GM19397 (cell line): Measurements from ENCODE around the gene PERCC1.
A peak's percentile ranks its signal among the peaks of the same experiment; 100 is the strongest.

Experiments
- ATAC-seq: cut with Tn5 transposase; IDR thresholded peaks from one replicate; pipeline ENCODE4 v1.9.1; 2021; ENCODE audit warnings: mild to moderate bottlenecking, moderate library complexity; ENCODE audit not compliant: unreplicated experiment

PERCC1 gene

DNA sequence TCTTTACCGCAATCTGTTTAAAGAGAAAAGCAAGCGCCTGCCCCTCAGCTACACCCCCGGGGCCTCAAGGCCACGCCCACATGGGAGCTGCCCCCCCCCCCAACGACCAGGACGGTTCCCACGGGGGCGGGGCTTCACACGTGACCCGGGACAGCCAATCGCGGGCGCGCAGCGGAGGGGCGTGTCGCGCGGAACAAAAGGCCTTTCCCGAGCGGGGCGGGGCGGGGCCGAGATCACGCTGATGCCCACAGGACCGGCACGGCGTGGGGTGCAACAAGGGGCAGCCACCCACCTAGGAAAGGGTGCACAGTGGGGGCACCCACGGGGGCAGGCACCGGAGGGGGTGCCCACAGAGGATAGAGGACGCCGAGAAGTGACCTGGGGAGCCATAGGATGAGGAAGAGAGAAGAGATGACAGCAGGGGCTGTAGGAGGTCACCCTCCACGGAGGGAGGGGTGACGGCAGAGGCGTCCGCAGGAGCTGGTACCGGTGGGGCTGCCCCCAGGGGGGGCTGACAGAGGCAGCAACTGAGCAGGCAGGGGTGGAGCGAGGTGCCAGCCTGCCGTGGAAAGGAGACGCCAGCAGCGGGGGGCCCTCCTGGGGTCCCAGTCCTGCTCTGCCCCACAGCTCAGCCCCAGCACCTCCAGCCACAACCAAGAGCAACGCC, 22.6 kb upstream of the PERCC1 start:
- ATAC-seq = peak; percentile 84

DNA sequence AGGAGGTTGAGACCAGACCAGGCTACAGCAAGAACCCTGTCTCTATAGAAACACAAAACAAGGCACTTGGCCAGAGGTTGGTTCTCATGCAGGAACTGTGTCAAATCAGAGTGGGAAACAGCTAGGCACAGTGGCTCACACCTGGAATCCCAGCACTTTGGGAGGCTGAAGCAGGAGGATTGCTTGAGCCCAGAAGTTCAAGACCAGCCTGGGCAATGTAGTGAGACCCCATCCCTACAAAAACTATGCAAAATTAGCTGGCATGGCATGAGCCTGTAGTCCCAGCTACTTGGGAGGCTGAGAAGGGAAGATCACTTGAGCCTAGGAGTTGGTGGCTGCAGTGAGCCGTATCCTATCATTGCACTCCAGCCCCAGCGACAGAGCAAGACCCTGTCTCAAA, 18.0 kb upstream of the PERCC1 start:
- no peak for ATAC-seq

- ATAC-seq = peak; percentile 33
Observed at GRCh38 chr16:1413684-1414531, 17.0 kb upstream of the PERCC1 start.

GRCh38 chr16:1414532-1415260, 16.2 kb upstream of the PERCC1 start, which contains the start of gene UNKL:
Gene UNKL (minus strand): TSS chr16:1414704. CDS start chr16:1414691, 13 bp downstream.
- ATAC-seq = peak; percentile 59

- no peak for ATAC-seq
Observed at GRCh38 chr16:1416521-1416941, 14.3 kb upstream of the PERCC1 start.

DNA sequence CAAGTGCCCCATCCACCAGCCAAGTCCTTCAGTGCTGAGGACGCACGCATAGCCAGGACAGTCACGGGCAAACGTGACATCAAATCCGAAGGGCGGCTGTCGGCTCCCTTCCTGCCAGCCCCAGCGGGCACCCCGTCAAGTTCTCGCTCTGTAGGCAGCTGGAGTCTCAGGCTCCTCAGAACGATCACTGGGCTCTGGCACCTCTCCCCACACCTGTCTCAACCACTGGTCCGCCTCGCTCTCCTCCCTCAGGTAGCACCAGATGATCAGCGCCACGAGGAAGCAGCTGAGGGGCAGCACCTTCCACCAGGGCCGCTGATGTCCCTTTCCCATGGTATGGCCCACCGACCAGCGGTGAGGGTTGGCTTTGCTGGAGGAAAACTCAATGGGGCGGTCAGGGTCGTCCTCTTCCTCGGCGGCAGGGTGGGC, 10.8 kb upstream of the PERCC1 start:
- peak; percentile 12 for ATAC-seq

- ATAC-seq = no peak
Observed at GRCh38 chr16:1422076-1422475, 8.8 kb upstream of the PERCC1 start.

DNA sequence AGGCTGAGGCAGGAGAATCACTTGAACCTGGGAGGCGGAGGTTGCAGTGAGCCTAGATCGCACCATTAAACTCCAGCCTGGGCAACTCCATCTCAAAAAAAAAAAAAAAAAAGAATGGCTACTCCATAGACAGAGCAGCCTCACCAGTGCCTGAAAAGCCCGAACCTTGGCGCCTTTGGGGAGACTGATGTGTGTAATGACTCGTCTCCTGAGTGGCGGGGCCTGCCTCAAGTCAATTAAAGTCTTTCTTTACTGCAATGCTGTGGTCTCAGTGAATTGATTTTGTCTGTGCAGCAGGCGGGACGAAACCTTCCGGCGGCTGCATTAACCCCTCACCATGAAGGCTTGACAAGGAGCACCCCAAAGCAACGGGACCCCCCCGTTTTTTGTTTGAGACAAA, 6.8 kb upstream of the PERCC1 start:
- no peak for ATAC-seq

DNA sequence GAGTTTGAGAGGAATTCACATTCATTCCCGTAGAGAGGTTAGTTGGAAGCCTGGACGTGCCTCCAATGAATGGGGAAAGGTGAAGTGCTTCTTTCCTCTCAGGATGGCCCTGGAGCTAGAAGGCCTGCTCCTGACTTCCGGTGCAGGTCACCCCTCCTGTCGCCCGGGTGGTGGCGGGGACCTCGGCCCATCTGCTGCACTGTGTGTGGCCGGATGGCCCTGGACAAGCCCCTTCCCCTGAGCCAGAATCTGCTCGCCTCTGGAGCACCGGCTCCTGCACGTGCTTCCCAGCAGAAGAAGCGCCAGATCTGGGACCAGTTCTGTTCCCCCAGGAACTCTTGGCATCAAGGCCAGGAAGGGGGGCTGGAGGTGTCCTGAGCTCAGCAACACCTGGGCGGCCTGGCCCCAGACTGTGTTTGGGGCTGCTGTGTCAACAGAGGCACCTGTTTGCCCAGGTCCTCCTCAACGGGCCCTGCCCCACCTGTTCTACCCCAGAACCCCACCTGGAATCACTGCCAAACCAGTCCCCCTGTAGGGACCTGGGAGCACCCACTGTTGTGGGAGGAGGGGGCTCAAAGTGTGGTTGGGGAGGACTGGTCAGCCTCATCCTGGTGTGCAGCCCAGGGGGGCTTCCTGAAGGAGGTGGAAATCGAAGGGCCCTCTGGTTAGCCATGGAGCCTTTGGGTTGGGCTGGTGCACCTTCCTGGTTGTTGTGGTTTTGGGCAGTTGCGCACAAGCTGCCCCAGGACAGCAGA, 5.1 kb upstream of the PERCC1 start:
- ATAC-seq = no peak

DNA sequence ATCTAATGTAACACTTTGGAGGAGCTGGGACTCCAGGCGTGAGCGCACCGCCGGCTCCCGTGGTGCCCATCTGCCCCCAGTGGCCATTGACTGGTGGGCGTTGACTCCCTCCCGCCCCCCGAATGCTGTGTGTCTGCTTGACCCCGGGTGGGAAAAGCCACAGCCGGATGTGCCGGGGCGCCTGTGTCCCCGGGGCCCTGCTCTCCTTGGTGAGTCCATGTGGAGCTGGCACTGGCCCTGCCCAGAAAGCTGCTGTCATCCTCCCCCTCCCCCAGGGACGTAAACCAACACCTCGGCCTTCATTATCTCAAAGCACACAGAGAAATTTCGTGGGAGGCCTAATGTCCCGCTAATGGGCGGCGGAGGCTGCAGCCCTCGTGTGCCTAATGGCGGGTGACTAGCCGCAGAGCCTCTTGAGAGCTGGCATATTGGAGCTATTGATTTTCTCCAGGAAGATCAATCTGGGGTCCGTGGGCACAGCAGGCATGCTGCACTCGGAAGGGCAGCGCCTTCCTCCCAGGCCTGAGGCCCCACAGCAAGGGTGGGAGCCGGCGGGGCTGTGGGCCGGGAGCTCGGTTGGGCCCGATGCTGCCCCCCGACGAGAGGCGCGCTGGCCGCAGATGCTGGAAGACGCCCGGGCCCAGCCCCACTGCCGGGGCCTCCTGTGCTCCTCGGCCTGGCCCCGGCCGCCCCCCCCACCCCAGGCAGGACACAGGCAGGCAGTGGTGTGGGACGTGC, 4.0 kb upstream of the PERCC1 start:
- ATAC-seq = no peak

GRCh38 chr16:1427473-1428461, 3.1 kb upstream of the PERCC1 start:
- ATAC-seq = no peak

- no peak for ATAC-seq
Observed at GRCh38 chr16:1428511-1428910, 2.4 kb upstream of the PERCC1 start.

GRCh38 chr16:1429012-1429411, 1.9 kb upstream of the PERCC1 start:
- no peak for ATAC-seq

DNA sequence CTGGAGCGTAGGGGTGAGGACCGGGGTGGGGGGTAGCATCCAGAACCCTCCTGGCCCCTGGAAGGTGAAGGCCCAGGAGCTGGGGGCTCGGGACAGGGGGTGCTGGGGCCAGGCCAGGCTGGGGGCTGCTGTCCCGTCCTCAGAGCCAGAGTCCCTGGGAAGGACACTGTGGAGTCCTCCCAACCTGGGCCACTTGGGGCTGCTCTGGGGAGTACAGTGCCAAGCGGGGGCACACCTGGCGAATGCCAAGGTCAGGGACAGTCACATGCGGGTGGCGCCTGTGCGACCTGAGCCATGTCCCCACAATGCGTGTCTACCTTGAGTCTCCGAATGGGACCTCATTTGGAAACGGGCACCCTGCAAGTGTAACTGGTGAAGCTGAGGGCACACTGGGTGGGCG, 1.2 kb upstream of the PERCC1 start:
- ATAC-seq = no peak

DNA sequence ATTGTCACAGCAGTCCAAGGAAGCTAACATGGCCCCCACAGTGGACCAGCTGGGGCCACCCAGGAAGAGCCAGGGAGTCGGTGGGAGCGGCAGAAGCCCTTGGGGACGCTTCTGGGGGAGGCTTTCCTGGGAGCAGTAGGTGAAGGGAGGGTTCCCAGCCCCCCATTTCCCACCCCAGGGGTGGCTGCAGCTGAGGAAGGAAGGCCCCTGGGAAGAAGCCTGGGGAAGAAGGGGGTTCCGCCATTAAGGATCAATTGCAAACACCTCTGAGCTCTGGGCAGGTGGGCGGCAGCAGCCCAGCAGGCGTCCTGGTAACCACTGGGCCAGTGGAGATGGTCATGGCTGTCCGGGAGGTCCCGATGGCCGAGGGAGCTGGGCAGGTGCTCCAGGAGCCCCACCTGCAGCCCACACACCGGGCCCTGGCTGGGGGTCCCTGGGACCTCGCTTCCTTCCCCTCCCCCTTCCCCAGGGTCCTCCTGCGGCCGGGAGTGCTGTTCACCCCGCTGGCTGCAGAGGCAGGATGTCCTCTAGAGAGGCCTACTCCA, 592 bp upstream of the PERCC1 start:
- no peak for ATAC-seq

DNA sequence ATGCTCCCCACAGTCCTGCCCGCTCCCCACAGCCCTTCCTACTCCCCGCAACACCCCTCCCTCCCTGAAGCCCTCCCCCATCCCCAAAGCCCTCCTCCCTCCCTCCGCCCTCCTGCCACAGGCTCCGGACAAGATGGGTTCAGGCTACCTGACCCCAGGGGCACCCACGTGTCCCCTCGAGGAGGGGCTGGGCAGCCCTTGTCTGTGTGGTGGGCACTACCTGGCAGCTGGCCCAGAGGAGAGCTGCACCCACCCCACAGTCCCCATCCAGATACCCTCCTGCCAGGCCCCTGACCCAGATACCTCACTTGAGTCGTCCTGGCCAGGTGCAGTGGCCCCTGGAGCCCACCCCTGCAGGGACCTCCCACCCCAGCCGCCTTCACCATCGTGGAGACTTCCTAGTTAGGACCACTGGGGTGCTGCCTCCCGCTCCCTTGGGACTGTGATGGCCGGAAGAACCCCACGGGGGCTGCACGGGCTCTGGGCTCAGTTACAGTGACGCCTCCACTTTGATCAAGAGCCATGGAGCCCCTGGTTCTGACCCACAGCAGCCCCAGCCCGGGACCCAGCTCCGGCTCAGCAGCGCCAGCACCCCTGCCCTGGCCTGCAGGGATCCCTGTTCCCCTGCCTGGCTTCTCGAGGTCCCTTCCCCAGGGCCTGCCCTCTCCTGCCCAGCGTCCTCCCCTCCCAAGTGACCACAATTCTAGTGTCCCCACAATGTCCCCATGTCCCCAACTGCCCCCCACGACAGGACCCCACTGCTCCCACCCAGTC, 806 bp downstream of the PERCC1 start:
- no peak for ATAC-seq

GRCh38 chr16:1432388-1433262, 1.7 kb downstream of the PERCC1 start:
- ATAC-seq = no peak
